Fibroblast of the aortic adventitia (primary cell): ENCODE measurements around the gene DCAF8L2. TPM values are rescaled to one million over a fixed set of nuclear protein-coding genes. Genes with fewer than 3 reads are reported as not detected.

Experiments used
- DNase-seq: peaks from one replicate; pipeline ENCODE4 v3.0.0-alpha.2; 2010; ENCODE audit warnings: low read depth
- H3K4me3 ChIP-seq: 2 replicates; pipeline ENCODE4 v1.5.1; 2011; ENCODE audit warnings: low read depth, mild to moderate bottlenecking, control low read depth, low read length, moderate library complexity
- CTCF ChIP-seq: IDR thresholded peaks from 2 replicates; pipeline ENCODE4 v1.5.1; 2011; ENCODE audit warnings: mild to moderate bottlenecking, low read length, control low read depth, inconsistent platforms; ENCODE audit not compliant: insufficient read depth
- total RNA-seq: library from RNA; depleted of rRNA; stranded (reverse); fragments of >200 nt; gene quantifications from 2 replicates; pipeline ENCODE4 v1.2.3, GENCODE V29; 2012; ENCODE audit warnings: low replicate concordance

DCAF8L2 gene
- total RNA-seq, 1 donor: not detected

GRCh38 chrX:27797575-27797974 is 207.4 kb downstream of the DCAF8L2 start:
- no peak for TF ChIP-seq CTCF
- no peak for DNase-seq
- no peak overlapping the region for H3K4me3 ChIP-seq

Other genes starting within 250 kb of the DCAF8L2 start
- gene PPP4R3C, start 127.0 kb upstream of the DCAF8L2 start, total RNA-seq: not detected in 2 replicates
- not detected in 2 replicates for gene MAGEB10, start 217.6 kb downstream of the DCAF8L2 start, total RNA-seq